ENCODE results near the gene SETD3. TPM values are rescaled to one million over a fixed set of nuclear protein-coding genes. Genes with fewer than 3 reads are reported as not detected.

The SETD3 gene
- total RNA-seq, 3 donors from 2014 or later = 61.6 to 119 (median 61.6) TPM

- Histone ChIP-seq H3K9me3 (no peaks in the 10 kb centered on the region), H3K4me3 (no peak overlapping the region), H3K4me1 (ENCODE audit: low read depth) (no peaks in the 10 kb centered on the region), H3K36me3 (ENCODE audit: low read depth) (no peaks in the 10 kb centered on the region)
- intact Hi-C loops (cut with DNase I, micrococcal nuclease) = no loop called here
- DNase-seq (no peak), ATAC-seq (no peak)
- TF ChIP-seq, protein P1, sequence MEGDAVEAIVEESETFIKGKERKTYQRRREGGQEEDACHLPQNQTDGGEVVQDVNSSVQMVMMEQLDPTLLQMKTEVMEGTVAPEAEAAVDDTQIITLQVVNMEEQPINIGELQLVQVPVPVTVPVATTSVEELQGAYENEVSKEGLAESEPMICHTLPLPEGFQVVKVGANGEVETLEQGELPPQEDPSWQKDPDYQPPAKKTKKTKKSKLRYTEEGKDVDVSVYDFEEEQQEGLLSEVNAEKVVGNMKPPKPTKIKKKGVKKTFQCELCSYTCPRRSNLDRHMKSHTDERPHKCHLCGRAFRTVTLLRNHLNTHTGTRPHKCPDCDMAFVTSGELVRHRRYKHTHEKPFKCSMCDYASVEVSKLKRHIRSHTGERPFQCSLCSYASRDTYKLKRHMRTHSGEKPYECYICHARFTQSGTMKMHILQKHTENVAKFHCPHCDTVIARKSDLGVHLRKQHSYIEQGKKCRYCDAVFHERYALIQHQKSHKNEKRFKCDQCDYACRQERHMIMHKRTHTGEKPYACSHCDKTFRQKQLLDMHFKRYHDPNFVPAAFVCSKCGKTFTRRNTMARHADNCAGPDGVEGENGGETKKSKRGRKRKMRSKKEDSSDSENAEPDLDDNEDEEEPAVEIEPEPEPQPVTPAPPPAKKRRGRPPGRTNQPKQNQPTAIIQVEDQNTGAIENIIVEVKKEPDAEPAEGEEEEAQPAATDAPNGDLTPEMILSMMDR (IDR thresholded peaks at IDR 0.05) = no peak
Measured at GRCh38 chr14:99391671-99392070, 89.0 kb downstream of the SETD3 start.

DNA sequence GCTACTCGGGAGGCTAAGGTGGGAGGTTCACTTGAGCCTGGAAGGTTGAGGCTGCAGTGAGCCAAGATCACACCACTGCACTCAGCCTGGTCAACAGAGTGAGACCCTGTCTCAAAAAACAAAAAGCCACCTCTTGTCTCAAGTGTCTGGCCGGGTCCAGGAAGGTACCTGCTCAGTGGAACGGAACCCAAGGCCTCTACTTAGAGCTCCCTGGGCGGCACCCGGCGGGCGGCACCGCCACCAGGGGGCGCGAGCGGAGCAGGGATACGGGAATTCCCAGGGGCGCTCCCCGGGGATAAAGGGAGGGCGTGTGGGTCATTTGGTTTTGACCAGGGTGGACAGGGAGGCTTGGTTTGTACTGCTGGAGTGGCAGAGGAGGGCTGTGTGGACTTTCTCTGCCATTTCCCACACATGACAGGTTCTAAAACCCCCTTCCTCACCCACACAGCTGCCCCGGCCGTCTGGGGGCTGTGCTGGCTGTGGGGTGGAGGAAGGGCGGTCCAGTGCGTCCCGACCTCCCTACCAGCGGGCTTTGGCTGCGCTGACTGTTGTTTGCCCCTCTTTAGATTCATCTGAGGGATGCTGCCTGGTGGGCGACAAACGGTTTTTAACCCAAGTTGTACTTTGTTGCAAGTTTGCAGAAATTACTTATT lies 91.4 kb downstream of the SETD3 start:
- H3K9me3 ChIP-seq = no peaks in the 10 kb centered on the region
- intact Hi-C loops (cut with DNase I, micrococcal nuclease) = no loop called here

GRCh38 chr14:99388286-99388685 lies 92.4 kb downstream of the SETD3 start:
- ATAC-seq = no peak

More for the DNA sequence above, 91.4 kb downstream of the SETD3 start:
- TF ChIP-seq, protein P1 (IDR thresholded peaks at IDR 0.05) = no peak
- H3K4me3 ChIP-seq = no peak overlapping the region
- DNase-seq (peak in 2 of 3 donors; percentile 50 to 65), ATAC-seq (peak; percentile 80)
- no peaks in the 10 kb centered on the region for H3K4me1 ChIP-seq (ENCODE audit: low read depth)
- H3K36me3 ChIP-seq (ENCODE audit: low read depth) = no peaks in the 10 kb centered on the region

GRCh38 chr14:99387880-99388279 lies 92.8 kb downstream of the SETD3 start:
- TF ChIP-seq, protein P1 (IDR thresholded peaks at IDR 0.05) = no peak
- no peak for DNase-seq
- no peak for ATAC-seq
- Histone ChIP-seq H3K9me3 (no peaks in the 10 kb centered on the region), H3K4me1 (ENCODE audit: low read depth) (no peaks in the 10 kb centered on the region), H3K36me3 (ENCODE audit: low read depth) (no peaks in the 10 kb centered on the region), H3K4me3 (no peak overlapping the region)
- intact Hi-C loops (cut with DNase I, micrococcal nuclease) = no loop called here

More at GRCh38 chr14:99388286-99388685, 92.4 kb downstream of the SETD3 start:
- DNase-seq = no peak
- no peaks in the 10 kb centered on the region for H3K4me1 ChIP-seq (ENCODE audit: low read depth)
- TF ChIP-seq, protein P1 (IDR thresholded peaks at IDR 0.05) = no peak
- no peaks in the 10 kb centered on the region for H3K9me3 ChIP-seq
- H3K36me3 ChIP-seq (ENCODE audit: low read depth) = no peaks in the 10 kb centered on the region
- intact Hi-C loops (cut with DNase I, micrococcal nuclease) = no loop called here
- H3K4me3 ChIP-seq = no peak overlapping the region

GRCh38 chr14:99384450-99385417 lies 95.9 kb downstream of the SETD3 start:
- Histone ChIP-seq H3K4me1 (ENCODE audit: low read depth) (no peaks in the 10 kb centered on the region), H3K4me3 (no peak overlapping the region), H3K9me3 (no peaks in the 10 kb centered on the region), H3K36me3 (ENCODE audit: low read depth) (no peaks in the 10 kb centered on the region)
- TF ChIP-seq, protein P1 (IDR thresholded peaks at IDR 0.05) = no peak
- DNase-seq = no peak
- ATAC-seq = no peak
- intact Hi-C loops (cut with DNase I, micrococcal nuclease) = no loop called here
